Activated T-cell treated with anti-CD3 and anti-CD28 coated beads, Interleukin-2, amount 50 U/mL, for 1 hour (primary cell): Measurements from ENCODE around the gene PYGO2.
"Not testable (repeated sequence)": the region's sequence is repeated elsewhere in the genome, so short reads cannot be mapped to it uniquely, and the experiment has no call there.

Source experiments
- DNase-seq: peaks from one replicate; pipeline ENCODE4 v3.0.0-alpha.2; 2020

The PYGO2 gene

GRCh38 chr1:154940213-154940560, 21.4 kb downstream of the PYGO2 start:
- no peak for DNase-seq

- no peak for DNase-seq
Measured at GRCh38 chr1:154938604-154939399, 22.8 kb downstream of the PYGO2 start.

- no peak for DNase-seq
Measured at GRCh38 chr1:154937988-154938386, 23.6 kb downstream of the PYGO2 start.

GRCh38 chr1:154937085-154937987, 24.2 kb downstream of the PYGO2 start:
- DNase-seq, result peak; percentile 90

- peak; percentile 94 for DNase-seq
Measured at GRCh38 chr1:154936555-154937084, 25.0 kb downstream of the PYGO2 start, which contains the start of gene PMVK. Gene PMVK, minus strand, starts transcription at chr1:154936719. Its CDS starts 34 bp downstream, at chr1:154936685.

GRCh38 chr1:154935749-154936554, 25.6 kb downstream of the PYGO2 start:
- DNase-seq, result no peak

GRCh38 chr1:154934358-154934948, 27.1 kb downstream of the PYGO2 start:
- DNase-seq, result no peak

GRCh38 chr1:154931940-154932487, 29.6 kb downstream of the PYGO2 start:
- DNase-seq, result no peak

GRCh38 chr1:154926201-154926600, 35.4 kb downstream of the PYGO2 start:
- no peak for DNase-seq

- DNase-seq, result no peak
Measured at GRCh38 chr1:154925335-154926170, 36.0 kb downstream of the PYGO2 start.

GRCh38 chr1:154923695-154924094, 37.9 kb downstream of the PYGO2 start:
- DNase-seq, result no peak

GRCh38 chr1:154913273-154913672, 48.3 kb downstream of the PYGO2 start:
- DNase-seq, result no peak

- no peak for DNase-seq
Measured at GRCh38 chr1:154912755-154913154, 48.8 kb downstream of the PYGO2 start.

- no peak for DNase-seq
Measured at GRCh38 chr1:154911691-154912550, 49.7 kb downstream of the PYGO2 start.

- DNase-seq, result no peak
Measured at GRCh38 chr1:154910851-154911250, 50.7 kb downstream of the PYGO2 start.

GRCh38 chr1:154908937-154909336, 52.6 kb downstream of the PYGO2 start:
- no peak for DNase-seq

- DNase-seq, result not testable (repeated sequence)
Measured at GRCh38 chr1:154908129-154908528, 53.5 kb downstream of the PYGO2 start.
